ENCODE data around the gene COG8. TPM values are rescaled to one million over a fixed set of nuclear protein-coding genes. Genes with fewer than 3 reads are reported as not detected.

COG8 gene, protein sequence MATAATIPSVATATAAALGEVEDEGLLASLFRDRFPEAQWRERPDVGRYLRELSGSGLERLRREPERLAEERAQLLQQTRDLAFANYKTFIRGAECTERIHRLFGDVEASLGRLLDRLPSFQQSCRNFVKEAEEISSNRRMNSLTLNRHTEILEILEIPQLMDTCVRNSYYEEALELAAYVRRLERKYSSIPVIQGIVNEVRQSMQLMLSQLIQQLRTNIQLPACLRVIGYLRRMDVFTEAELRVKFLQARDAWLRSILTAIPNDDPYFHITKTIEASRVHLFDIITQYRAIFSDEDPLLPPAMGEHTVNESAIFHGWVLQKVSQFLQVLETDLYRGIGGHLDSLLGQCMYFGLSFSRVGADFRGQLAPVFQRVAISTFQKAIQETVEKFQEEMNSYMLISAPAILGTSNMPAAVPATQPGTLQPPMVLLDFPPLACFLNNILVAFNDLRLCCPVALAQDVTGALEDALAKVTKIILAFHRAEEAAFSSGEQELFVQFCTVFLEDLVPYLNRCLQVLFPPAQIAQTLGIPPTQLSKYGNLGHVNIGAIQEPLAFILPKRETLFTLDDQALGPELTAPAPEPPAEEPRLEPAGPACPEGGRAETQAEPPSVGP
- 55.7 and 79.9 TPM in 2 replicates for total RNA-seq (2014; rRNA removed; shearing (Covaris generic))
- polyA plus RNA-seq (2016; fragmentation: Nextera tagmentation; extraction: Ambion mirVana): 18.2 and 21.4 TPM in 2 replicates
- long read RNA-seq, full-length matches to known transcripts: 27 of 36 reads
- long read RNA-seq, partial matches to known transcripts: 5 of 36 reads
- long read RNA-seq, other reads (novel, unspliced or antisense): 4 of 36 reads

DNA sequence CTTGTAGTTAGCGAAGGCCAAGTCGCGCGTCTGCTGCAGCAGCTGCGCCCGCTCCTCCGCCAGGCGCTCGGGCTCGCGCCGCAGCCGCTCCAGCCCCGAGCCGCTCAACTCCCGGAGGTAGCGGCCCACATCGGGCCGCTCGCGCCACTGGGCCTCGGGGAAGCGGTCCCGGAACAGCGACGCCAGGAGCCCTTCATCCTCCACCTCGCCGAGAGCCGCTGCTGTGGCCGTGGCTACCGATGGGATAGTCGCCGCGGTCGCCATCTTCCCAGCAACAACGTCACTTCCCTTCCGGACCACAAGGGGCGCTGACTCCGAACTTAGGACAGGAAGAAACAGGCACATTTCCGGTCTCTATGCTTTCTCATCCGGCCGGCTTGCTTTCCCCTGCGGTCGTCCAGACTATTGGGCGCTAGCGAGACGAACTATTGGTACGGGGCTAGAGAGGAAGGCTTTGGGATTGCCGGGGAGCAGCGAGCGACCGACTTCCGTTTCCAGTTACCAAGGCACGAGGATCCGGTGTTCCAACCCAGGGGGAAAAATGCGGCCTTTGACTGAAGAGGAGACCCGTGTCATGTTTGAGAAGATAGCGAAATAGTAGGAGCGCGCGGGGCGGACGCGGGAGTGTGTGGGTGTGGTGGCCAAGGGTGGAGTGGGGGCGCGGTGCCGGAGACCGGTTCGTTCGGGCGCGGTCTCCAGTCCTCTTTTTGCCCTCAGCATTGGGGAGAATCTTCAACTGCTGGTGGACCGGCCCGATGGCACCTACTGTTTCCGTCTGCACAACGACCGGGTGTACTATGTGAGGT is at the start of gene COG8, which contains the start of gene NIP7:
Gene COG8 (minus strand): TSS at position 276 of the 806 bp plus-strand sequence. CDS start 12 bp downstream, at position 264.
Gene NIP7 (plus strand): TSS at position 484 of the 806 bp plus-strand sequence. CDS start 58 bp downstream, at position 542.
- Mint-ChIP-seq H3K9me3 (no peaks in the 10 kb centered on the region; the same call in 2 of the 3 replicates), H3K4me1 (peaks cover 22% of the 10 kb centered on the region), H3K36me3 (ENCODE audit: low read depth) (peaks cover 81% of the 10 kb centered on the region), H3K27ac (peak within 1 kb of the TSS; percentile 99), H3K27me3 (ENCODE audit: insufficient read depth, low read depth, poor library complexity) (peaks cover 17% of the 10 kb centered on the region), H3K4me3 (peak within 1 kb of the TSS; percentile 99)
- peaks cover 44% of the 10 kb centered on the region for H3K36me3 ChIP-seq (ENCODE audit: insufficient read depth)
- H3K4me1 ChIP-seq (ENCODE audit: insufficient read depth): peaks cover 15% of the 10 kb centered on the region; the same call in 1 of the 2 replicates
- H3F3A ChIP-seq (replicated peaks; ENCODE audit: low read depth): peaks cover 32% of the 10 kb centered on the region; the same call in 1 of the 2 replicates
- TF ChIP-seq, protein P1, sequence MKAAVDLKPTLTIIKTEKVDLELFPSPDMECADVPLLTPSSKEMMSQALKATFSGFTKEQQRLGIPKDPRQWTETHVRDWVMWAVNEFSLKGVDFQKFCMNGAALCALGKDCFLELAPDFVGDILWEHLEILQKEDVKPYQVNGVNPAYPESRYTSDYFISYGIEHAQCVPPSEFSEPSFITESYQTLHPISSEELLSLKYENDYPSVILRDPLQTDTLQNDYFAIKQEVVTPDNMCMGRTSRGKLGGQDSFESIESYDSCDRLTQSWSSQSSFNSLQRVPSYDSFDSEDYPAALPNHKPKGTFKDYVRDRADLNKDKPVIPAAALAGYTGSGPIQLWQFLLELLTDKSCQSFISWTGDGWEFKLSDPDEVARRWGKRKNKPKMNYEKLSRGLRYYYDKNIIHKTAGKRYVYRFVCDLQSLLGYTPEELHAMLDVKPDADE (IDR thresholded peaks at IDR 0.05): peak; percentile 93
- TF ChIP-seq, protein P2, sequence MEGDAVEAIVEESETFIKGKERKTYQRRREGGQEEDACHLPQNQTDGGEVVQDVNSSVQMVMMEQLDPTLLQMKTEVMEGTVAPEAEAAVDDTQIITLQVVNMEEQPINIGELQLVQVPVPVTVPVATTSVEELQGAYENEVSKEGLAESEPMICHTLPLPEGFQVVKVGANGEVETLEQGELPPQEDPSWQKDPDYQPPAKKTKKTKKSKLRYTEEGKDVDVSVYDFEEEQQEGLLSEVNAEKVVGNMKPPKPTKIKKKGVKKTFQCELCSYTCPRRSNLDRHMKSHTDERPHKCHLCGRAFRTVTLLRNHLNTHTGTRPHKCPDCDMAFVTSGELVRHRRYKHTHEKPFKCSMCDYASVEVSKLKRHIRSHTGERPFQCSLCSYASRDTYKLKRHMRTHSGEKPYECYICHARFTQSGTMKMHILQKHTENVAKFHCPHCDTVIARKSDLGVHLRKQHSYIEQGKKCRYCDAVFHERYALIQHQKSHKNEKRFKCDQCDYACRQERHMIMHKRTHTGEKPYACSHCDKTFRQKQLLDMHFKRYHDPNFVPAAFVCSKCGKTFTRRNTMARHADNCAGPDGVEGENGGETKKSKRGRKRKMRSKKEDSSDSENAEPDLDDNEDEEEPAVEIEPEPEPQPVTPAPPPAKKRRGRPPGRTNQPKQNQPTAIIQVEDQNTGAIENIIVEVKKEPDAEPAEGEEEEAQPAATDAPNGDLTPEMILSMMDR (conservative IDR thresholded peaks at IDR 0.05; ENCODE audit: low read depth in 2 of 2): peak; percentile 63 to 75
- TF ChIP-seq CREB1 (CRISPR knock-in tag; IDR thresholded peaks at IDR 0.05; ENCODE audit: low read depth): peak; percentile 88
- TF ChIP-seq POLR2AphosphoS5 (IDR thresholded peaks at IDR 0.05; ENCODE audit: low read depth): peak; percentile 94
- TF ChIP-seq, protein P3, sequence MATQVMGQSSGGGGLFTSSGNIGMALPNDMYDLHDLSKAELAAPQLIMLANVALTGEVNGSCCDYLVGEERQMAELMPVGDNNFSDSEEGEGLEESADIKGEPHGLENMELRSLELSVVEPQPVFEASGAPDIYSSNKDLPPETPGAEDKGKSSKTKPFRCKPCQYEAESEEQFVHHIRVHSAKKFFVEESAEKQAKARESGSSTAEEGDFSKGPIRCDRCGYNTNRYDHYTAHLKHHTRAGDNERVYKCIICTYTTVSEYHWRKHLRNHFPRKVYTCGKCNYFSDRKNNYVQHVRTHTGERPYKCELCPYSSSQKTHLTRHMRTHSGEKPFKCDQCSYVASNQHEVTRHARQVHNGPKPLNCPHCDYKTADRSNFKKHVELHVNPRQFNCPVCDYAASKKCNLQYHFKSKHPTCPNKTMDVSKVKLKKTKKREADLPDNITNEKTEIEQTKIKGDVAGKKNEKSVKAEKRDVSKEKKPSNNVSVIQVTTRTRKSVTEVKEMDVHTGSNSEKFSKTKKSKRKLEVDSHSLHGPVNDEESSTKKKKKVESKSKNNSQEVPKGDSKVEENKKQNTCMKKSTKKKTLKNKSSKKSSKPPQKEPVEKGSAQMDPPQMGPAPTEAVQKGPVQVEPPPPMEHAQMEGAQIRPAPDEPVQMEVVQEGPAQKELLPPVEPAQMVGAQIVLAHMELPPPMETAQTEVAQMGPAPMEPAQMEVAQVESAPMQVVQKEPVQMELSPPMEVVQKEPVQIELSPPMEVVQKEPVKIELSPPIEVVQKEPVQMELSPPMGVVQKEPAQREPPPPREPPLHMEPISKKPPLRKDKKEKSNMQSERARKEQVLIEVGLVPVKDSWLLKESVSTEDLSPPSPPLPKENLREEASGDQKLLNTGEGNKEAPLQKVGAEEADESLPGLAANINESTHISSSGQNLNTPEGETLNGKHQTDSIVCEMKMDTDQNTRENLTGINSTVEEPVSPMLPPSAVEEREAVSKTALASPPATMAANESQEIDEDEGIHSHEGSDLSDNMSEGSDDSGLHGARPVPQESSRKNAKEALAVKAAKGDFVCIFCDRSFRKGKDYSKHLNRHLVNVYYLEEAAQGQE (IDR thresholded peaks at IDR 0.05; ENCODE audit: unreplicated experiment): no peak
- no peak for TF ChIP-seq EZH2 (IDR thresholded peaks at IDR 0.05; ENCODE audit: low read depth, unreplicated experiment)
- TF ChIP-seq JUNB (IDR thresholded peaks at IDR 0.05; ENCODE audit: unreplicated experiment): peak; percentile 13
- no peaks in the 10 kb centered on the region for H3K9me2 ChIP-seq (ENCODE audit: insufficient read depth)
- ATAC-seq (peak; percentile 98), DNase-seq (ENCODE audit: low spot score) (peak; percentile 100)
- H3K27me3 ChIP-seq (ENCODE audit: insufficient read depth): no peaks in the 10 kb centered on the region
- peak within 1 kb of the TSS; percentile 73 for H2AFZ ChIP-seq
- H3K4me2 ChIP-seq: peak within 1 kb of the TSS; percentile 100
- peaks cover 52% of the 10 kb centered on the region for H3K79me2 ChIP-seq (replicated peaks; ENCODE audit: insufficient read depth)
- peak within 1 kb of the TSS; percentile 99 for H3K4me3 ChIP-seq
- H4K20me1 ChIP-seq (replicated peaks; ENCODE audit: insufficient read depth): 0 out of 2 replicates have a peak, but pooled peaks cover 11% of the 10 kb centered on the region
- peak within 1 kb of the TSS; percentile 92 for H3K27ac ChIP-seq (ENCODE audit: low read depth)

All from GM23338 (cell line).